HG02970 (cell line): ENCODE measurements around the gene TAS2R46.
"Not testable (repeated sequence)": the region's sequence is repeated elsewhere in the genome, so short reads cannot be mapped to it uniquely, and the experiment has no call there.

ENCODE experiments used
- ATAC-seq: cut with Tn5 transposase; IDR thresholded peaks from one replicate; pipeline ENCODE4 v1.9.1; 2021; ENCODE audit warnings: mild to moderate bottlenecking, moderate library complexity, moderate number of reproducible peaks; ENCODE audit not compliant: unreplicated experiment, low FRiP score

The TAS2R46 gene

DNA sequence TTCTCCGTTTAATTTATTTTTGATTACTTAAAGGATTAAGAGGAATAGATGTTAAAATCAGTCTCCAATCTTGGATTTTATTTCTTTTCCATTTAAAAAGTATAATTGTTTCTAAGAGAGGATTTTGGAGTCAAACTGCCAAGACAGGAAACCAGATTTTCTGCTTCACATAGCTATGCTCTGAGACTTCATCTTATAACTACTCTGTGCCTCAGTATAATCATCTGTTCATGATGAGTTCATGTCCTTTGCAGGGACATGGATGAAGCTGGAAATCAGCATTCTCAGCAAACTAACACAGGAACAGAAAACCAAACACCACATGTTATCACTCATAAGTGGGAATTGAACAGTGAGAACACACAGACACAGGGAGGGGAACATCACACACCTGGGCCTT, 21.9 kb downstream of the TAS2R46 start:
- ATAC-seq: no peak

DNA sequence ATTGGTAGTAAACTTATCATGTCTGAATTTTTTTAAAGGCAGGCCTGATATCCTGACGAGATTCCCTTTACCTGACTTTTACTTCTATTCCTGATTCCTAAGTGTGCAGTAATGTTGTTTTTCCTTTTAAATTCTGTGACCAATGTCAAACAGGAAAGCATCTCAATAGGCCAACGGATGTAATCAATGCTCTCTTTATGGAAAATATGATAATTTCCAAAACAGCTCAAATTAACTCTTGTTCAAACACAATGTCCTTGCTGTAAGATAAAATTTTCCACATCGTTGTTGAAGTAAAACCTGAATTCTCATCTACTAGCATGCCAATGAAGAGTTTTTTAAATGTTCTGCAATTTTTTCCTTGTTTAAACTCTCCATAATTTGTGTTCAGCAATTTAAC, 22.9 kb downstream of the TAS2R46 start:
- no peak for ATAC-seq

DNA sequence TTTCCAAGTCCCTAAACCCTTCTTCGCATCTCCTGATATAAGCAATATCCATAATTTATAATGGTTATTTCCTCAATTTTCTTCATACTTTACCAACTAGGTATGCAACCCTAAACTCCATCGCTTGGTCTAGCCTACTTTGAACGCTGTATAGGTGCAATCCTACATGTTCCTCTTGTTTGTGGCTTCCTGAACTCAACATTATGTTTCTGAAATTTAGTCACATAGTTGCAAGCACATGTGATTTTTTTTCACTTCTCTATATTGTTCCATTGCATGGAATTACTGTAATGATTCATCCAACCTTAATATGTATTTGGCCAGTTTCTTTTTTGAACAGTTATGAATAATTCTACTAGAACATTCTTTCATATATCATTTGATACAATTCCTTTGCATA, 28.1 kb downstream of the TAS2R46 start:
- not testable (repeated sequence) for ATAC-seq

DNA sequence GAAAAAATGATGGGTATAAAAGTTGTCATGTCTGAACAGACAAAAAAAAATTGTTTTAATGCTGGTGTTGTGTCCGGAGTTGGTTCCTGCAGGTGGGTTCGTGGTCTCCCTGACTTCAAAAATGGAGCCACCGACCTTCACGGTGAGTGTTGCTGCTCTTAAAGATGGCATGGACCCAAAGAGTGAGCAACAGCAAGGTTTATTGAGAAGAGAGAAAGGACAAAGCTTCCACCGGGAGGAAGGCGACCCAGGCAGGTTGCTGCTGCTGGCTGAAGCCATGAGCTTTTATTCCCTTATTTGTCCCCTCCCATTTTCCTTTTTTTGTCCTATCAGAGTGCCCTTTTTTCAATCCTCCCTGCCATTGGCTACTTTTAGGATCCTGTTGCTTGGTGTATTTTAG, 30.8 kb downstream of the TAS2R46 start, which contains the start of gene TAS2R31:
Gene TAS2R31, minus strand, starts transcription at position 101 of the 400 bp plus-strand sequence. Its CDS starts 72 bp downstream, at position 29.
- ATAC-seq: no peak

DNA sequence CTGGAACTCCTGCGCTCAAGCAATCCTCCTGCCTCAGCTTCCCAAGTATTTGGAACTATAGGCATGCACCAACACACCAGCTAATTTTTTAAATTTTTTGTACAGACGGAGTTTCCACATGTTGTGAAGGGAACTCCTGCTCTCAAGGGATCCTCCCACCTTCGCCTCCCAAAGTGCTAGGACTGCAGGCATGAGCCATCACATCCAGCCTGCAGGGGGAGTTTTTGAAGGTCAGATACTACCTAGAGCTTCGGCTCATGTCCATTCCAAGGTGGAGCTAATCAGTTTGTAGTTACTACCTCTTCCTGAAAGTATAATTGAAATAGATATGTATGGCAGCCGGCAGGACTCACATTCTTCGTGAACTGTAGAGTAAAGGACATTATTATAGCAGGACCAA, 36.0 kb downstream of the TAS2R46 start:
- ATAC-seq: no peak

DNA sequence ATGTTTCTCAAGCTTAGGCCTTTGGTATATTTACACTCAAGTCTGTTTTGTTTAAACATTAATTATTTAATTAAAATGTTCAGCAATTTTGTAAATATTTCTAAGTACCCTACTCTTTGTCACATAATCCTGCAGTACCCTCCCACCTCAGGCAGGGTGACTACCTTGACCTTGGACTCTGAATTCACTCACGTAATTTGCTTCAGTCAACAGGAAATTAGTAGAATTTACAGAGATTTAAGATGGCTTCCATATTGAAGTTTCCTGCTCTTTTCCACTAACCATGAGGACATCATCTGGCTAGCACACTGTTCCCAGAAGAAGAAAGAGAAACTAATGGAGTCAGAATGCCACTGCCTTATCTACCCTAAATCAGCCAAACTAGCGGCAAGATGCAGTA, 38.7 kb downstream of the TAS2R46 start:
- no peak for ATAC-seq

DNA sequence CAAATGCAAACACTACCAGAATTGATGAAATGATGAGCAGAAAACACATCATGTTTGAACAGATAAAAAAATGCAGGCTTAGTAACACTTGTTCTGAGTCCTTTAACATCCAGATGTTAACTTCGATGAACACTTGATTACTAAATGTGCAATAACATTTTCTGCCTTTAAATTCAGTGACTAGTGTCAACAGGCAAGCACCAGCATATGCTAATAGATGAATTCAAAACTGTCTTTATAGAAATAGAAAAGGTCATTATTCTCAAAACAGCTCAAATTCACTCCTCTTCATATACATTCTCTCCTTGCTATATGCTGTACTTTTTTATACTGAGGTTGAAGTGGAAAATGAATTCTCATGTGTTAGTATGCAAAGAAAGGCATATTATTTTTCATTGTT, 39.6 kb downstream of the TAS2R46 start, which contains the start of gene TAS2R19:
Gene TAS2R19, minus strand, starts transcription at position 101 of the 400 bp plus-strand sequence. Its CDS starts 49 bp downstream, at position 52.
- ATAC-seq: no peak

DNA sequence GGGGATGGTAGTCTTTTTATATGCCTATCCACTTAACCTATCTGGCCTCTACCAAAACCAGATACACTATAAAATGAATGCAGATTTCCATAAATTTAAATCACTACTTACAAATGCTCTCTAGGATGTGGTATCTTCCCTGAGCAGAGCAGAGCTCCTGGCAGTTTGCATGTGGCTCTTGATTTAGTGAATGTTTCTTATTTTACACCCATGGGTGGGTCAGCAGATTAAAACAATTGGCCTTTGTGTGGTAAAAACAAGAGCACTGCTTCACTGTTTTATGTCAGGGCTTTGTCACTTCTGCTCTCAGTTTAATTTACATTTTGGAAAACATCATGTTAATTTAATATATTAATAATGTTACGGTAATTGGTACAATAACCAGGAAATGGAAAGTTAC, 45.2 kb downstream of the TAS2R46 start:
- ATAC-seq: no peak

DNA sequence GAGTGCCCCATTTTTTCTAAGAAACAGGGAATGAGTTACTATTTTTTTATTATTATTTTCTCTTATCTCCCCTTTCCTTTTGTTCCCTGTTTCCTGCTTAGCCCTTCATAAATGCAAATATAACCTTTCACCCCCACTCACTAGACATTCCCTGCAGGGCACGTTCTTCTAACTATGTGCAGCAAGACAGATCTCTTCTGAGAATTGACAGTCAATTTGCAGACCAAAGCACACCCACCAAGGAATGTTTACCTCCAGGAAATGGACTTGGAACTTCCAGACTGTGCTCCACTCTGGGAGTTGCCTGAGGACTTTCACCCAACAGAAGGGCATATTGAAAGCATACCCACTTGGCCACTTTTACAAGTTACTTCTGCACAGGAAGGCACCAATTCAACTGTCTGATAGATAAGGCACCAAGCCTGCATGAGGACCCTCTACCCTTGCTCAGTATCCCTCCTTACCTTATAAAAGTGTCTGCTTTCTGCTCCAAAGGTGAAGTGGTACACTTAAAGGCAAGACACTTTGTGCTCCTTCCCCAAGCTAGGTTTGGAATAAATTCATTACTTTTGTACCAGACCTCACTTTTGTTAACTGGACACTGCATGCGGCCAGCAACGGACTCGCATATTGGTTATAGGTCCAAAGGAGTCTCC, 46.2 kb downstream of the TAS2R46 start:
- ATAC-seq: no peak

DNA sequence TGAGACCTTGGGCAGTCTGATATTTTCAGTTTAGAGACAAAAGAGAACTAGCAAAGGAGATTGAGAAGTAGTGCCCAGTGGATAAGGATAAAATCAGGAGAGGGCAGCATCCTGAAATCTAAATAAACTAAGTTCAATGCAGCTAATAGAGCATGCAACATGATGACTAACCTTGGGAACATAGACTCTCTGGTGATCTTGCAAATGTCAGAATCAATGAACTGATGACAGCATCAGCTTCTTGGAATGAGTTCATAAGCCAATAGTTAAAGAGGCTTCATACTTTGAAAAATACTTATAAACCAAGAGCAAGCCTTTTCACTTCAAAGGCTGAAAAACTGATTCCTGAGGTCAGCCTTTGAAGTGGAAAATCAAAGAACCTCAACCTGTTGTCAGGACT, 47.9 kb downstream of the TAS2R46 start:
- no peak for ATAC-seq
